Lower lobe of right lung (tissue), 2 donors: ENCODE data around the gene TMEM141. TPM values are rescaled to one million over a fixed set of nuclear protein-coding genes. Genes with fewer than 3 reads are reported as not detected.

Experiments
- ATAC-seq, 2 donors: fragments of 200-7000 bp; cut with Tn5 transposase; one replicate each; pipeline ENCODE4 v1.9.1; 2020 to 2022; ENCODE audit warnings: mild to moderate bottlenecking in 2 of 2, moderate library complexity in 2 of 2
- DNase-seq: peaks from one replicate; pipeline ENCODE4 v3.0.0-alpha.2; 2020
- H3K27ac ChIP-seq: fragments of 200-600 bp; one replicate; pipeline ENCODE4 v1.8.0; 2022
- H3K27me3 ChIP-seq: fragments of 200-600 bp; one replicate; pipeline ENCODE4 v1.8.0; 2022; ENCODE audit warnings: low read depth
- H3K36me3 ChIP-seq: fragments of 200-600 bp; one replicate; pipeline ENCODE4 v1.8.0; 2022; ENCODE audit warnings: mild to moderate bottlenecking
- H3K4me1 ChIP-seq: fragments of 200-600 bp; one replicate; pipeline ENCODE4 v1.8.0; 2022
- H3K4me3 ChIP-seq: fragments of 200-600 bp; one replicate; pipeline ENCODE4 v1.8.0; 2022; ENCODE audit warnings: mild to moderate bottlenecking
- H3K9me3 ChIP-seq: fragments of 200-600 bp; one replicate; pipeline ENCODE4 v1.8.0; 2022
- intact Hi-C: fragments of 100-400 bp; cut with DNase I; formaldehyde crosslinking; loops from one replicate; pipeline ENCODE4 v1.11.0; 2022
- total RNA-seq: library from RNA; stranded (reverse); fragmentation: NEBNext Ultra II Directional; extraction: Animal tissue kit (Norgen Biotek cat#: 25700); gene quantifications from one replicate; pipeline ENCODE4 v1.2.1, GENCODE V29; 2021
- TF ChIP-seq, protein P1 (sequence below): fragments of 200-600 bp; IDR thresholded peaks from one replicate; pipeline ENCODE4 v1.8.0; 2022; ENCODE audit warnings: antibody characterized with exemption, mild to moderate bottlenecking
- donor health status: DM: no; HTN: yes; CAD: no; lungs with severe emphysema.

Gene TMEM141
- total RNA-seq, 1 donor from 2014 or later, result 57.2 TPM

DNA sequence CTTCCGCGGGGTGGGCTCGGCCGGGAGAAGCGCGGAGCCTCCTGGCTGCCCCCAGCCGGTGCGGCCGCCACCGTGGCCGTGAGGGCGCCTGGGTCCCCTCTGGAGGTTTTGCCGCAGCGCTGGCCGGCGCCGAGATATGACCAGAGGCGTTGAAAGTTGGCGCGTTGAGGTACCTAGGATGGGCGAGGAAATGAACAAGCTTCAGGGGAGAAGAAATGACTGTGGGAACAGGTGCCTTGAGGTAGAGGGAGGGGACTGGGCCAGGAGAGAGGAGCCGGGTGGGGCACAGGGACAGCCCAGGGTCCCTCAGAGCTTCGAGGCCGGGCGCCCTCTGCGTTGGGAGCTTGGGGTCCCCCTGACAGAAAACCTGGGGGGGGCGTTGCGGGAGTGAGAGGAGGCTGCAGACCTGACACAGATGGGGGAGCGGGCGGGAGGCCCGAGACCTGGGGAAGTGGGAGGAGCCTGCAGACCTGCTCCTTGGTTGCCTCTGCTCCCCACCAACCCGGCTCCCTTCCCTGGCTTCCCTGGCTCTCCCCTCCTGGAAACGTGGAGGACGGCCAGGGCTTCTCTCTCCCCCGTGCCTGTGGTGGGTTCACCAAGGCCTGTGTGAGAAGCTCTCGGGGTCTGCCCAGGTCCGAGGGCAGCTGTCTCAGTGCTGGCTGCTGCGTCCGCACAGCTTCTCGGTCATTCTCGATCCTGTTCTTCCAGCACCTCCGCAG lies 30.8 kb downstream of the TMEM141 start:
- no peaks in the 10 kb centered on the region for H3K9me3 ChIP-seq
- ATAC-seq (no peak), DNase-seq (no peak)
- no peaks in the 10 kb centered on the region for H3K27me3 ChIP-seq
- no peak overlapping the region for H3K27ac ChIP-seq
- TF ChIP-seq, protein P1, sequence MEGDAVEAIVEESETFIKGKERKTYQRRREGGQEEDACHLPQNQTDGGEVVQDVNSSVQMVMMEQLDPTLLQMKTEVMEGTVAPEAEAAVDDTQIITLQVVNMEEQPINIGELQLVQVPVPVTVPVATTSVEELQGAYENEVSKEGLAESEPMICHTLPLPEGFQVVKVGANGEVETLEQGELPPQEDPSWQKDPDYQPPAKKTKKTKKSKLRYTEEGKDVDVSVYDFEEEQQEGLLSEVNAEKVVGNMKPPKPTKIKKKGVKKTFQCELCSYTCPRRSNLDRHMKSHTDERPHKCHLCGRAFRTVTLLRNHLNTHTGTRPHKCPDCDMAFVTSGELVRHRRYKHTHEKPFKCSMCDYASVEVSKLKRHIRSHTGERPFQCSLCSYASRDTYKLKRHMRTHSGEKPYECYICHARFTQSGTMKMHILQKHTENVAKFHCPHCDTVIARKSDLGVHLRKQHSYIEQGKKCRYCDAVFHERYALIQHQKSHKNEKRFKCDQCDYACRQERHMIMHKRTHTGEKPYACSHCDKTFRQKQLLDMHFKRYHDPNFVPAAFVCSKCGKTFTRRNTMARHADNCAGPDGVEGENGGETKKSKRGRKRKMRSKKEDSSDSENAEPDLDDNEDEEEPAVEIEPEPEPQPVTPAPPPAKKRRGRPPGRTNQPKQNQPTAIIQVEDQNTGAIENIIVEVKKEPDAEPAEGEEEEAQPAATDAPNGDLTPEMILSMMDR, result no peak
- peak overlapping the region; percentile 35 for H3K4me3 ChIP-seq
- H3K36me3 ChIP-seq, result peaks cover 38% of the 10 kb centered on the region
- intact Hi-C loops, result no loop called here
- H3K4me1 ChIP-seq, result no peaks in the 10 kb centered on the region

DNA sequence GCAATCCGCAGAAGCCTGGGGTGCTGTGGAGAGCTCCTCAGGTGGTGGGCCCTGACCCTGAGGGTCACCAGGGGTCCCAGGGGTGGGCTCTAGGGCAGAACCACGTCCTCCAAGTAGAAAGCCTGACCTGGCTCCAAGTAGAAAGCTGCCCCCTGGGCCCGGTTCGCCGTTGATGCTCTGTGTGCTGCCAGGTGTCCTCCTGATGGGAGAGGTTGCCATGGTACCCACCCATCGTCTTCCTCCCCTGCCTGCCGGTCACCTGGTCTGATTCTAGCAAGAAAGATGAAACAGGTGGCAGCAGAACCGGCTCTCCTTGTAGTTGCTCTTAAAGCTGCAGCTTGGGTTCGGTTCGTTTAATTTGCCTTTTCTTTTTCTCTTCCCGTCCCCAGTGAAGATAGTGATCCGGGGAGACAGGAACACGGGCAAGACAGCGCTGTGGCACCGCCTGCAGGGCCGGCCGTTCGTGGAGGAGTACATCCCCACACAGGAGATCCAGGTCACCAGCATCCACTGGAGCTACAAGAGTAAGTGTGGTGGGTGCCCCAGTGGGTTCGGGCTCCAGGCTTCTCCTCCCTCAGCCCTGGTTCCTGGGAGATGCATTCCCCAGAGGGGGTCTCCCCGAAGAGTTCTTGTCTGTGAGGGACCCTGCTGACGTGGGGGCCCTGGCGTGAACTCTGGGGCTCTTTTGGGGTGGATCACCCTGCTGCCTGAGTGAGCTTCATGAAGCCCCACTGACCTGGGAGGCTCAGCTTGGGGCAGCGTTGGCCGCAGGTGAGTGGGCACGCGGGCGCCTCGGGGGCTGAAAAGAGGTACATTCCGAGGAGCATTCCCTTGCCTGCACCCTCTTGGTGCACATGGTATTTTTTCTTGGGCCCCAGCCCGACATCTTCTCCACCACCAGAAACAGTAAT lies 32.2 kb downstream of the TMEM141 start:
- Histone ChIP-seq H3K4me1 (no peaks in the 10 kb centered on the region), H3K36me3 (peaks cover 50% of the 10 kb centered on the region), H3K4me3 (no peak overlapping the region), H3K27me3 (no peaks in the 10 kb centered on the region), H3K9me3 (no peaks in the 10 kb centered on the region), H3K27ac (no peak overlapping the region)
- ATAC-seq (no peak), DNase-seq (no peak)
- intact Hi-C loops, result no loop called here
- TF ChIP-seq, protein P1, result no peak

DNA sequence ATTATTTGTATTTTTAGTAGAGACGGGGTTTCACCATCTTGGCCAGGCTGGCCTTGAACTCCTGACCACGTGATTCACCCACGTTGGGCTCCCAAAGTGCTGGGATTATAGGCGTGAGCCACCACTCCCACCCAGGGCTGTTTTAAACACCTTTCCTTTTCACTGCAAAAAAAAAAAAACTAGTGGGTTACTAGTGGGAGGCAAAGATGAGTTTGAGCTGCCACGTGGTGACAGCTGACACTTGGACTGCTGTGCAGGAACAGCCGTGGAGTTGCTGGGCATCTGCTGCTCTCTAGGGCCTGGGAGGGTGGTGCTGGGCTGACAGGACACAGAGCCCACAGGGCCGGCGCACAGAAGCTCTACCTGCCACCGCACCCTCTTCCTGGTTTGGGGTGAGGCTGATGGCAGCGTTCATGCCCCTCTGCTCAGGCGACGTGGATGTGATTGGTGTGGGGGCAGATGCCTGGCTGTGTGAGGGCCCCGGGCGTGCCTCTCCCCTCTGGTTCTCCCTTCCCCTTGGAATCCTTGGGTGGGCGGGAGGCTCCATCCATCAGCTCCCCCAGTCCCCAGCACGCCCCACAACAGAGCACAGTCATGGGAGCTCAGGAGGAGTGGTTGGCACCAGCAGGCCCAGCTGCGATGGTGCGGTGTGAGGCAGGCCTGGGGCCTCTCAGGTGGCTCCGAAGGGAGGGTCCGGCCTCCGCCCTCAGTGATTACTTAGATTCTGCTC lies 33.5 kb downstream of the TMEM141 start:
- peaks cover 63% of the 10 kb centered on the region for H3K36me3 ChIP-seq
- H3K27me3 ChIP-seq, result no peaks in the 10 kb centered on the region
- DNase-seq, result no peak
- no peaks in the 10 kb centered on the region for H3K4me1 ChIP-seq
- no peaks in the 10 kb centered on the region for H3K9me3 ChIP-seq
- intact Hi-C loops, result no loop called here
- no peak overlapping the region for H3K4me3 ChIP-seq
- H3K27ac ChIP-seq, result no peak overlapping the region
- TF ChIP-seq, protein P1, result no peak
- no peak for ATAC-seq

DNA sequence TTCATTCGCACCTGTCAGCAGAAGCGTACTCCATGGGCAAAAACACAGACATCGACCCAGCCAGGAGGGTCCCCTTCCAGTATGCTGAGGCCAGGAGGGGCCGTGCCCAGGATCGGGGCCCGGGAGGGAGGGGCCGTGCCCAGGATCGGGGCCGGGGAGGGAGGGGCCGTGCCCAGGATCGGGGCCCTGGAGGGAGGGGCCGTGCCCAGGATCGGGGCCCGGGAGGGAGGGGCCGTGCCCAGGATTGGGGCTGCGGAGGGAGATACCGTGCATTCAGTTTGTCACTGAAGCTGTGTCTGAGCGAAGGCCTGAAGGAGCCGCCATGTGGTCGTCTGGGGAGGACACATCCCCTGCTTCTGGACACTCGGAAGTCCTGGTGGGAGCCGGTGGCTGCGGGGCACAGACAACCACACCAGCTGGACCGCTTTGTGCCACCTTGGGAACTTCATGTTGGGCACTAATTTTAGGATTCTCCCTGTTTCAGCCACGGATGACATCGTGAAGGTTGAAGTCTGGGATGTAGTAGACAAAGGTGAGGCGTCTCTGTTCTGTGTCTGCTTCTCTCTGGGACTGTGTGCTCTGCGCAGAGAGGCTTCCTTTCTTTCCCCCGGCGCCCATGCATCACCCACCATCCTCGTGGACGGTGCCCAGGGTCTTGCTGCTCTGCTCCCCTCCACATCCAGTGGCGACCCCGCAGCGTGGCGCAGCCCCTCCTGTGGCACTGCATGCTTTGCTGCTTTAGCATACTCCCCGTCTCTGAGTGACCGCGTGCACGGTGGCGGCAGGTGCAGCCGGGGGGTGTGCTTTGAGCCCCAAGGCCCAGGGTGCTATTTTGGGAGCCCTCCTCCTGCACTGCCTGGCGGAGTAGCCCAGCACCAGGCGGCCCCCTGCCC lies 34.4 kb downstream of the TMEM141 start:
- Histone ChIP-seq H3K4me1 (no peaks in the 10 kb centered on the region), H3K27me3 (no peaks in the 10 kb centered on the region), H3K36me3 (peaks cover 72% of the 10 kb centered on the region), H3K9me3 (no peaks in the 10 kb centered on the region), H3K27ac (no peak overlapping the region), H3K4me3 (no peak overlapping the region)
- TF ChIP-seq, protein P1, result no peak
- ATAC-seq, result no peak
- no peak for DNase-seq
- intact Hi-C loops, result no loop called here

DNA sequence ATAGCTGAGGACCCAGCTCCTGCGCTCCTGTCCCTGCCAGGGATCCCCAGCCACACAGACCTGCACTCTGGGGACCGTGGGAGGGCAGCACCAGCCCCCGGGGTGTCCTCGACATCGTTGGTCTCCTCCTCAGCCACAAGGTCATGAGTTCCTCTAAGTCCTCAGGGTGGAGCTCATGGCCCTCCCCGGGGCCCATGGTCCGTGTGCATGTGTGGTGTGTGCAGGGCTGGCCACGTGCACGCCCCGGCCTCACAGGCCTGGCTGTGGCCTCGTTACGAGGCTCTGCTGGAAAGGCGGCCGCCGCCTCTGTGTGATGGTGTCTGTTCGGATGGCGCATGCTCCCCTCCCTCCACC lies 35.0 kb downstream of the TMEM141 start:
- Histone ChIP-seq H3K27me3 (no peaks in the 10 kb centered on the region), H3K36me3 (peaks cover 78% of the 10 kb centered on the region), H3K27ac (no peak overlapping the region), H3K9me3 (no peaks in the 10 kb centered on the region), H3K4me3 (no peak overlapping the region), H3K4me1 (no peaks in the 10 kb centered on the region)
- no peak for ATAC-seq
- TF ChIP-seq, protein P1, result no peak
- intact Hi-C loops, result no loop called here
- DNase-seq, result no peak
